ENCODE results near the gene FAM171A2.

DNA sequence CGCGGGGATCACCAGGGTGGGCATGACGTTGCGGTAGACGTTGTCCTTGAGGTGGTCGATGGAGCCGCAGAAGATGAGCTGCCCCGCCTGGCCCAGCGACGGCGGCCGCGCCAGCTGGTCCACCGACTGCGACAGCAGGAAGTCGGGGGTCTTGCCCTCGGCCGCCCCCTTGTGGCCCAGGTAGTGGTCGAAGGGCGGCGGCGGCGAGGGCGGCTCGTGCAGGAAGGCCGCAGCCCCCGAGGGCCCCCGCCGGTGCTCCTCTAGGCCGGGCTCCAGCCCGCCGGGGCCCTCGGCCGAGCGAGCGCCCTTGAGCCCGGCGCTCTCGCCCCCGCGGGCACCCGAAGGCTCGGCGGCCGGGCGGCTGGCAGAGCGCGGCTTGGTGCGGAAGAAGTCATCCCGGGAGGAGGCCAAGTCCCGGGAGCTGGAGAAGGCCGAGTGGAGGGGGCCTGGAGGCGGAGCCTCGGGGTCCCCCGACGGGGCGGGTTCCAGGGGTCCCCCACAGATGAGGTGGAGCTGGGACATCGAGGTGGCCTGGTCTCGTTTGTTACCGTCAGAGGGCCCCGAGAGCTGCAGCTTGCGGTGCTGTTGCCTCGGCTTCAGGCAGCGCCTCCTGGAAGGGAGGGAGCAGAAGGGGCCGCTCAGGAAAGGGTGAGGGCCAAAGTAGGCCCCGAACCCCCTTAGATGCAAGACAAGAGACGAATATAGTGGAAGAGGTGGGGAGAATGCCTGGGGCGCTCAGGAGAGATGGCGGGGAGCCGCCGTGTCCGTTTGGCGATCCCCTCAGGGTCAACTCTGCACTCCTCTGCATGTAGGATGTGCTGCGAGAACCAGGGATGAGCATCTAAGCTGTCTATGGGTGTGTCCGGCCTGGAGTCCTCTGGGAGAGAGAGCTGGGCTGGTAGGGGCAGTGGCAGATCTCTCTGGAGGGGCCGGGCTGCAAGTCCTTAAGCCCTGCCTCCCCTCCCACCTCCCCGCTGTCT is 8.8 kb downstream of the FAM171A2 start:
- TF ChIP-seq, protein P1, sequence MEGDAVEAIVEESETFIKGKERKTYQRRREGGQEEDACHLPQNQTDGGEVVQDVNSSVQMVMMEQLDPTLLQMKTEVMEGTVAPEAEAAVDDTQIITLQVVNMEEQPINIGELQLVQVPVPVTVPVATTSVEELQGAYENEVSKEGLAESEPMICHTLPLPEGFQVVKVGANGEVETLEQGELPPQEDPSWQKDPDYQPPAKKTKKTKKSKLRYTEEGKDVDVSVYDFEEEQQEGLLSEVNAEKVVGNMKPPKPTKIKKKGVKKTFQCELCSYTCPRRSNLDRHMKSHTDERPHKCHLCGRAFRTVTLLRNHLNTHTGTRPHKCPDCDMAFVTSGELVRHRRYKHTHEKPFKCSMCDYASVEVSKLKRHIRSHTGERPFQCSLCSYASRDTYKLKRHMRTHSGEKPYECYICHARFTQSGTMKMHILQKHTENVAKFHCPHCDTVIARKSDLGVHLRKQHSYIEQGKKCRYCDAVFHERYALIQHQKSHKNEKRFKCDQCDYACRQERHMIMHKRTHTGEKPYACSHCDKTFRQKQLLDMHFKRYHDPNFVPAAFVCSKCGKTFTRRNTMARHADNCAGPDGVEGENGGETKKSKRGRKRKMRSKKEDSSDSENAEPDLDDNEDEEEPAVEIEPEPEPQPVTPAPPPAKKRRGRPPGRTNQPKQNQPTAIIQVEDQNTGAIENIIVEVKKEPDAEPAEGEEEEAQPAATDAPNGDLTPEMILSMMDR (conservative IDR thresholded peaks at IDR 0.05): no peak
- TF ChIP-seq ZFX (IDR thresholded peaks at IDR 0.05): no peak

Measured in C4-2B (cell line).